NCI-H1694 (cell line): ENCODE results near the gene BIN1.
"Not testable (repeated sequence)": the region's sequence is repeated elsewhere in the genome, so short reads cannot be mapped to it uniquely, and the experiment has no call there.

Experiments used
- DNase-seq: peaks from one replicate; lab custom pipeline; 2025; lab: John Stamatoyannopoulos, UW

BIN1 gene

DNA sequence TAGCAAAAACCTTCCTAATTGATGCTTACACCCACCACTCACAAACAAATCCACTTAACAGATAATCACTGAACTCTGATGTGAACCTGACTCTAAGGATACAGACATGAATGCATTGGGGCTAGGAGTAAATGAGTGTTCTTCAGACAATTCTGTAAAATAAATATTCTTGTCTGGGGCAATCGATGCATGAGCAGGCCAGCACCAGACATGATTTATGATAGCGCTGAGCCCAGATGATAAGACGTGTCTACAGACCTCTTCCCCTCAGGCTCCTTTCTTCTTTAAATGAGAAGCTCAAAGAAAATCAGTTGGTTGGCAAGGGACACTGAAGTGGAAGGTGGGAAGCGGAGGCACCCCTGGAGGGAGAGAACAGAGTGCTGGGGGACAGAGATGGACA lies 27.3 kb upstream of the BIN1 start:
- no peak for DNase-seq

GRCh38 chr2:127133793-127134192 lies 26.8 kb upstream of the BIN1 start:
- DNase-seq: no peak

DNA sequence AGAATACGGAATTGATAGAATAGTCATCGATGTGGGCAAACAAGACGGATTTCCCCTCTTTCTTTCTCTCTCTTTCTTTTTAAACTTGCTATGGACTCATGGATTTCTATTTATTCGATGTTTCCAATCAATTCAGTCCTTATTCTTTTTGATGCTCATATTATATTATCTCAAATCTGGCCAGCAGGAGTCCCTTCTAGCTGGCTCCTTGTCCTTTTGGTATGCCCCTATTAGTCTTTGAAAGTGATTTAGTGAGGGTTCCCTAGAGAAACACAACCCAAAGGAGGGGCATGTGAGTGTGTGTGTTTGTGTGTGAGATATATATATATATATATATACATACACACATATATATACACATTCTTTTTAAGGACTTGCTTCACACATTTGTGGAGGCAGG lies 23.5 kb upstream of the BIN1 start:
- DNase-seq: no peak

GRCh38 chr2:127129937-127130336 lies 23.0 kb upstream of the BIN1 start:
- DNase-seq: no peak

GRCh38 chr2:127128445-127128904 lies 21.5 kb upstream of the BIN1 start:
- DNase-seq: no peak

GRCh38 chr2:127125821-127126220 lies 18.9 kb upstream of the BIN1 start:
- DNase-seq: no peak

DNA sequence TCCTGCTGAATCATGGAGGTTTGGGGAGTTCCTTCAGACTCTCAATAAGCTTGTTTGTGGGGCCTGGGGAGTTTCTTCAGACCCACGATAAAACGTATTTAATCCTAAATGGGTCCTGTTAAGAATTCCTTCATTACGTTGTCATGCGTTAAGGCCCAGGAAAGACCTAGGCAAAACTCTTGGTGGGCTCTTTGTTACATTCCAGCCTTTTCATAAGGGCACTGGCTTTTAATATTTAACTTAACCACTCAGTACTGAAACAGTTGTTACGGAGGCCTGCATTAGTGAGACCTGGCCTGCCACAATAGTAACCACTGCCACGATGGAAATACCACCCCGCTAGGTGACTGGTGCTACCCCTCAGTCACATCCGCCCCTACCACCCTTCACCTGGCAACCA lies 17.5 kb upstream of the BIN1 start:
- DNase-seq: no peak

DNA sequence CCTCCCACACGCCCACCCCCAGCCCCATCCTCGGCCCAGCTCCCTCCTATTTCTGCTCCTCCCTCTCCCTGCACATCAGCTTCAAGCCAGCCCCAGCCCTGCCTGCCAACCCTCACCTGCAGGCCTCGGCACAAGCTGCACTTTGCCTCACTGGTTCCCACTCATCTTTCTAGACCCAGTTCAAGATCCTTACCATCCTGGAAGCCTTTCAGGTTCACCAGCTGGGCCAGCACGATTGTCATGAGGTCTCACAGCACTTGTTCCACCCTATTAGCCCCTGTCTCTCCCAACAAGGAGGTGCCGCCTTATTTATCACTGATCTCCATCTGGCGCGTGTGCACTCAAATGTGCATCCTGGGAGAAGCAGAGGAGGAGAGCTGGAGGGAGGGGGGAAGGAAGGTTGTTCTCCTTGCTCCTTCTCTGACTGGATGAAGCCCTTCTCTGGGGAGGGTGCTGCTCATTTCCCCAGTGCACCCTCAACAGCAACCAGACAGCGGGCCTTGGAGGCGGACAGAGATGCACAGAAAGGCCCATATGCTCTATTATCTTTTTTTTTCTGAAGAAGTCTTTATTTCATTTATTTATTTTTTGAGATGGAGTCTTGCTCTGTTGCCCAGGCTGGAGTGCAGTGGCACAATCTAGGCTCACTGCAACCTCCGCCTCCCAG lies 15.5 kb upstream of the BIN1 start:
- DNase-seq: peak; percentile 3

DNA sequence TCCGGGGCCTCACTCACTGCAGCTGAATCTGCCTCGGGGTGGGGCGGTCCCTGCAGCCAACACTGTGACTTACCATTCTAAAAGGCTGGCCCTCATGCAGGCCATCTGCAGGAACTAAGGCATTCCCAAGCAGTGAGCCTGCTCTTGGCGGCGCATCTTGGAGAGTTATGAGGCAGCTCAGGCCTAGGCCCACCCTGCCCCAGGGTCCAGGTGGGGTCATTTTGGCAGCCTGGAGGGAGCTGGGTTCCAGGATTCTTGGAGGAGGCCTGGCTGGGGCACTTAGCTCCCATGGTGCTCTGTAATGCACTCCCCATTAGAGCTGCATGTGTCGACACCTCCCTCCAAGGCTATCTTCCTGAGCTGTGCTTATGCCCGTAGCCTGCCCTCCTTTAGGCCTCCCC lies 14.8 kb upstream of the BIN1 start:
- DNase-seq: no peak

- DNase-seq: no peak
Measured at GRCh38 chr2:127121353-127121752, 14.4 kb upstream of the BIN1 start.

GRCh38 chr2:127120408-127120807 lies 13.5 kb upstream of the BIN1 start:
- not testable (repeated sequence) for DNase-seq

- no peak for DNase-seq
Measured at GRCh38 chr2:127118467-127118866, 11.5 kb upstream of the BIN1 start.

DNA sequence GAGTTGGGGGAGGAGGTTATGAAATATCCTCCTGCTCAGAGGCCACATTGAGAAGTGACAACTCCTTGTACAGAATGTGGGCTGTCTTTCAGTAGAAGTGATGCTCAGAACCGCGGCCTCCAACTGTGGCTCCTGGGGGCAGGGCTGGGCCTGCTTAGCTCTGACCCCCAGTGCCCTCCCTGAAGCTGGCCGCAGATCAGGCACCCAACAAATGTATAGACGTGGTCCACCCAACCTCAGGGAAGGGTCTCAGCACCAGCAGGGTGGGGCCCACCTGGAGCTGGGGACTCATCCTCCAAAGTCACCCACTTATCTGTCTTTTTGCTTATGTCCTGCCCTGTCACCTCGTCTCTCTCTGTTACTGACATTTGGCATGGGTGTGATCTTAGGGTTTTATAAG lies 11.1 kb upstream of the BIN1 start:
- DNase-seq: no peak

- no peak for DNase-seq
Measured at GRCh38 chr2:127117603-127118002, 10.6 kb upstream of the BIN1 start.

DNA sequence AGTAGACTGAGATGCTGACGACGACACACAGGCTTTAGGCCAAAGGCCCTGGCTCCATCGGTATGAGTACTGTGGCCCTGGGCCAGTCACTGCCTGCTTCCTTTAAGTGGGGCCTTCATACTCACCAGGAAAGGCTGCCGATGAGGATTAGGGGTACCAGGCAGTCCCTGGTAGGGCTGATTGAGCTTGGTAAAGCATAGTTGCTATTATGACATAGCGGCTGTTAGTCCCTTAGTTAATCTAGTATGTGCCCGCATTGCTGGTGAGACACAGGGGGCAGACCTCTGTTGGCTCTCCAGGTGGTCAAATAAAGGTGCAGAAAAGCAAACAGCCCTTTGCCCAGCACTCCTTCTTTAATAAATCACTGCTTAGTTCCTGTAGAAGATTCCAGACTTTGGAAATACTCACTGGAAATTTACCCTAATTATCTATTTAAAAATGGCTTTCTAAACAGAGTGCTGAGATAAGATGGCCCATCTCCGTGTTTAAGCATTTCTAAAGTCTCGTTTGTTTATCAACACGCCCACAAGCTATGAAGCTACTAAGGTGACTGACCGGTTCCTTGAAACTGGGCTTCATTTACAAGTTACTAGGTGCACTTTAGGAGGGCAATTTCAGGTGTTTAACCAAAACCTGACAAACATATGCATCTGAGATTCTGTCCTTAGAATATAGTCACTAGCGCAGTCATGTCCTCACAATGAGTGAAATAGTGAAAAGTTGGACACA lies 8.7 kb upstream of the BIN1 start:
- DNase-seq: no peak

DNA sequence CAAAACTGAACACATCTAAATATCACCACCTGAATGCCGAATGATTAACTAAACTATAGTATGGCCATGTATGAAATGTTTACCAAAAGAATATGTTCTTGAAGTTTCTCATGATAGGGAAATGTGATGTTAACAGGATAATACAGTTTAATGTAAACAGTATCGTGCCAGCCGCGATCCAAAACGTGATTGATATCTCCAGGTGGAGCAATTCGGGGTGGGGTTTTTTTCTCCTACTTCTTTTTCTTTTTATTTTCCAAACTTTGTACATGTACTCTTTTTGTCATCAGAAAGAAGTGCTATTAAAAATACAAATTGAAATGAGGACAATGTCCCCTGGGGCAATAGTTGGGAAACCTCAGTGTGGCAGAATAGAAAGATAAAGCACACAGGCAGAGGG lies 4.0 kb upstream of the BIN1 start:
- DNase-seq: no peak

DNA sequence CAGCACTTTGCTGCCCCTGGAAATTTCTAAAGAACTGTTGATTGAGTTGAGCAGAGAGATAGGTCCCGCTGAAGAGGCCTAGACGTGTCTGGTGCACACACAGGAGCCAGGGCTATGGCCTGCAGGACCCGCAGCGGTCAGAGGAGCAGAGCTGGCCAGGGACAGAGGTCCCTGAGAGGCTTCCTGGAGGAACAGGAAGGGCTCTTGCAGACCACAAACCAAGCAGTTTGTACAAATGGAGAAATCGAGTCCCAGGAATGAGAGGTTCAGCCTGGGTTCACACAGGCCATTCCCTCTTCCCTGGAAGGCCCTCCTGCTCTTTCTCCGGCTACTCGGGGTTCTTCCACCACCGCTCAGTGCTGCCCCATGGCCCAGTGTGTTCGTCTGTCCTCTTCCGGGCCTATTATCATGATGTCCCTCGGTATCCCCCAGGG lies 1.2 kb upstream of the BIN1 start:
- no peak for DNase-seq

DNA sequence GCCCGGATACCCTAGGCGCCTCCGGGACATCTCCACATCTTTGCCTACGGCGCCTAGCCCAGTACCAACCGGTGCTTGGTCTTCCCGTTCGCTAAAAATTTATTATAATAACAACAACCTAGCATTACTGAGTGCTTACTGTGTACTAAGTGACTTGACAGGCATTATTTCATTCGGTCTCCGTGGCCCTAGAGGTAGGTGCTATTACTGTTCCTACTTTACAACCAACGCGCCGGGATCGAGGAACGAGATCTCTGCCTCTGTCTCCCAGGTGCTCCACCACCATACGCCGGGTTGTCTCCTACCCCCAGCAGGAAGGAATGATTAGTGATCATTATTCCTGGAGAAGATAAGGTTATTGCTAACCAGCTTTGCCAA lies 657 bp upstream of the BIN1 start:
- DNase-seq: peak; percentile 29

DNA sequence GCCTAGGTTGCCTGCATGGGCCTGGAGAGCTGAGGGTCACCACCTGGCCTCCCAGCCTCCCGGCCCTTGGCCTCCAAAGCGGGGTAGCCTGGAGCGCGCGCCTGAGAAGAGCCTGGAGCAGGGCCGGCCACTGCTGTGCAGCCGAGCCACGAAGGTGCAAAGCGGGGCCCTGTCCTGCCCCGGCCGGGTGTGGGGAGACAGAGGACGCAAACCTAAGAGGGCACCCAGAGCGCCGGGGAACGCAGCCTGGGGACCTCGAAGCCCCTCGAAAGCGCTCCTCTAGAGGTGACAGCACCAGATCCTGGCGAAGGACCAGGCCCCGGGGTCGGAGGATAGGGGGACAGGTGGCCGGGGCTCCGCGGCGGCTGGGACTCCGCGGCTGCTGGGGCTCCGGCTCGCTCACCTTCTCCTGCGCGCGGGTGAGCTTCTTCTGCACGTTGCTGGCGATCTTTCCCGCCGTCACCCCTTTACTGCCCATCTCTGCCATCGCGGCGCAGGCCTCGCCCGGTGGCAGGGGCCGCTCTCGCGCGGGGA lies 430 bp downstream of the BIN1 start:
- DNase-seq: no peak

GRCh38 chr2:127105656-127106456 lies 1.1 kb downstream of the BIN1 start:
- no peak for DNase-seq

DNA sequence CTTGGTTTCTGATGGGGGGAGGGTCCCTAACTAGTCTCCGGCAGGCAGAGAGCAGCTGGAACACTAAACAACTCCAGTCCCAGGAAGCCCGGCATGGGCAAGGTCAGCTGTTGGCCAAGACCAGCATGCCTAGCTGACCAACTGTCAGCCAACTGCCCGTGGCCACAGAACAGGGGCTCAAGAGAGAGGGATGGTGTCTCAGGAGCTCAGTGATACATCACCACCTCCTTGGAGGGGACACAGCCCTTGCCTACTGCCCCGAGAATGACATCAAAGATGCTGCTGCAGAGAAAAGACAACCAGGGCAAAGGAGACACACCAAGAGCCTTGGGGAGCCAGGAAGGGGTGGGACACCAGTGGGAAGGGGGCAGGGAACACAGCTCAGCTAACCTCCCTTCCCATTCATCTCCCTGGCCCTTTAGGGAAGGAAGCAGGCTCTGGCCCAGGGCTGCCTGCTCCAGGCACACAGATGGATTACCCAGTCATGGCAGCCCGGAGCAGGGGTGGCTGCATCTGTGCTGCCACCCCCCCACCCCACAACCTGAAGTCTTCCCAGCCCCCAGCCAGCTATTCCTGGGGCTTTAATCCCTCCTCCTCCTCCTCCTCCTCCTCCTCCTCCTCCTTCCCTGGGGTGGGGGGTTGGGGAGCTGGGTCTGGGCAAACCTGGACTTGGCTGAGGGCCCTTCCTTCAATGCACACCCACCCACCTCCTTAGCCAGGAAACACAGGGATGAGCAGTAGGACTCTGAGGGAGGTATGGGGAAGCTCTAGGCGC lies 1.9 kb downstream of the BIN1 start:
- no peak for DNase-seq

GRCh38 chr2:127104166-127104660 lies 2.7 kb downstream of the BIN1 start:
- DNase-seq: no peak
